ENCODE data around the gene DDOST.

The DDOST gene

GRCh38 chr1:20705203-20705755, 44.1 kb upstream of the DDOST start:
- POLR2A ChIA-PET, result no interaction called here
- DNase-seq (ENCODE audit: extremely low spot score), result no peak
- CTCF ChIA-PET, result interaction anchor here (4.7 to 9.7 kb wide), 2 partner anchors 8 to 490 kb away, joined by 35 to 122 read pairs; no protein-coding TSS in a partner anchor
- no peak for TF ChIP-seq CTCF (IDR thresholded peaks at IDR 0.05; ENCODE audit: control extremely low read depth, extremely low read depth, low read depth, missing control alignments)

GRCh38 chr1:20704390-20705202, 43.4 kb upstream of the DDOST start:
- ChIA-PET CTCF (interaction anchor here (4.7 to 9.7 kb wide), 2 partner anchors 7 to 491 kb away, joined by 35 to 122 read pairs; no protein-coding TSS in a partner anchor), POLR2A (no interaction called here)
- TF ChIP-seq CTCF (IDR thresholded peaks at IDR 0.05; ENCODE audit: control extremely low read depth, extremely low read depth, low read depth, missing control alignments), result no peak
- DNase-seq (ENCODE audit: extremely low spot score), result no peak

- DNase-seq (ENCODE audit: extremely low spot score), result no peak
- TF ChIP-seq CTCF (IDR thresholded peaks at IDR 0.05; ENCODE audit: control extremely low read depth, extremely low read depth, low read depth, missing control alignments), result no peak
- ChIA-PET POLR2A (no interaction called here), CTCF (interaction anchor here (1.1 to 9.7 kb wide), 3 partner anchors 492 to 665 kb away, joined by 3 to 122 read pairs (median 3); no protein-coding TSS in a partner anchor)
Measured at GRCh38 chr1:20703124-20703756, 42.1 kb upstream of the DDOST start.

- ChIA-PET CTCF (interaction anchor here (1.1 to 9.7 kb wide), 3 partner anchors 493 to 666 kb away, joined by 3 to 122 read pairs (median 3); no protein-coding TSS in a partner anchor), POLR2A (no interaction called here)
- TF ChIP-seq CTCF (IDR thresholded peaks at IDR 0.05; ENCODE audit: control extremely low read depth, extremely low read depth, low read depth, missing control alignments), result peak; percentile 38
- DNase-seq (ENCODE audit: extremely low spot score), result no peak
Measured at GRCh38 chr1:20702416-20702815, 41.2 kb upstream of the DDOST start.

GRCh38 chr1:20701847-20702246, 40.7 kb upstream of the DDOST start:
- ChIA-PET POLR2A (no interaction called here), CTCF (interaction anchor here (1.1 to 9.7 kb wide), 3 partner anchors 494 to 667 kb away, joined by 3 to 122 read pairs (median 3); no protein-coding TSS in a partner anchor)
- DNase-seq (ENCODE audit: extremely low spot score), result no peak
- TF ChIP-seq CTCF (IDR thresholded peaks at IDR 0.05; ENCODE audit: control extremely low read depth, extremely low read depth, low read depth, missing control alignments), result no peak

- no peak for DNase-seq (ENCODE audit: extremely low spot score)
- no peak for TF ChIP-seq CTCF (IDR thresholded peaks at IDR 0.05; ENCODE audit: control extremely low read depth, extremely low read depth, low read depth, missing control alignments)
- POLR2A ChIA-PET, result no interaction called here
- CTCF ChIA-PET, result interaction anchor here (1.6 to 9.7 kb wide), 2 partner anchors 494 to 667 kb away, joined by 3 to 122 read pairs; no protein-coding TSS in a partner anchor
Measured at GRCh38 chr1:20701446-20701845, 40.3 kb upstream of the DDOST start.

Data from GM10248 (cell line).